Thyroid gland (tissue), 4 donors: ENCODE measurements around the gene PDE8B.

Experiments
- CTCF ChIP-seq, 6 experiments: fragments of 200-600 bp in 3 of 6; fragments of 450-650 bp in 3 of 6; sonication (generic) in 3 of 6; IDR thresholded peaks; one replicate each; pipeline ENCODE4 v1.5.1; 2016 to 2019; ENCODE audit warnings: antibody characterized with exemption in 6 of 6, mild to moderate bottlenecking in 2 of 6, inconsistent platforms in 1 of 6, moderate library complexity in 1 of 6
- POLR2A ChIP-seq, 2 donors: fragments of 450-650 bp; IDR thresholded peaks; one replicate each; pipeline ENCODE4 v1.6.1; 2017; ENCODE audit warnings: antibody characterized with exemption in 2 of 2, mild to moderate bottlenecking in 2 of 2, moderate library complexity in 1 of 2

GRCh38 chr5:77398896-77399295 lies 188.4 kb downstream of the PDE8B start:
- TF ChIP-seq CTCF (IDR thresholded peaks at IDR 0.05) (no peak), POLR2A (IDR thresholded peaks at IDR 0.05) (no peak)
